Activated CD4-positive, CD25-positive, alpha-beta regulatory T cell treated with anti-CD3 and anti-CD28 coated beads, Interleukin-2, amount 50 U/mL, for 72 hours (primary cell): ENCODE data around the gene CFAP99.
A peak's percentile ranks its signal among the peaks of the same experiment; 100 is the strongest.
"Not testable (repeated sequence)": the region's sequence is repeated elsewhere in the genome, so short reads cannot be mapped to it uniquely, and the experiment has no call there.

ENCODE experiments used
- DNase-seq: peaks from one replicate; pipeline ENCODE4 v3.0.0; 2021

CFAP99 gene

DNA sequence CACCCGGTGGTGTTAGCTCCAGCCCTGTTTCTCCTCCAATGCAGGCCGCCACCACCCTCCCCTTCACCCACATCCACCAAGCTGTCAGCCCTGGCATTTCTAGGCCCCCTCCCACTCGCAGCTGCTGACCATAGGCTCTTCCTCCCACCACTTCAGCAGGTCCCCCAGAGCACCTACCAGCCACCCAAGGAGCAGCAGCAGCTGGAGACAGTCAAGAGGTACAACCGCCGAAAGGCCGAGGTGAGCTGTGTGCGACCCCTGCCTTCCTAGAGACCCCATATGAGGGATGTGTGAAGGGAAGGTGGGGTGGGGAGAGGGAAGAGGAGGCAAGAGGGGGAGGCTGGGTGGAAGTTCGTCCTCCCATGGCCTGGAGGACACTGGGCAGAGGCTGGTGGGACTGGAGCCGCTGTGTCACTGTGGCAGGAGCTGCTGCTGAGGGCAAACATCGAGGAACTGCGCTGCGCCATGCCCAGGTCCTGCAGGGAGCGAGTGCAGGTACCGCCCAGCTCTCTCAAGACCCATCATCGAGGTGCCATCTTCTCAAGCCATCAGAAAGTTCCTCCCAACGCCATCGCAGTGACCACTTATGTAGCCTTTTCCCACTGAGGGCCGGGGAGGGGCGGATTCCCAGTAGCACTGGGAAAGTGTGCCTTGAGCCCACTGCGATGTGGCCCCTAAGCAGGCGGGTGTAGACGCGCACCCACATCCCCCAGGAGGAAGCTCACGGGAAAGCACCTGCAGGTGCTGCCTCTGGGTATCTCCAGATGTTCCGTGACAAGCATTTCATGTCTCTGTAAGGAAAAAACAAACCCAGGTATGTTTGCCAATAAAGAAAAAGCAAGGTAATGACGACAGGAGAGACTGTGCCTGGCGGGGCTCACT, 31.0 kb downstream of the CFAP99 start:
- no peak for DNase-seq

DNA sequence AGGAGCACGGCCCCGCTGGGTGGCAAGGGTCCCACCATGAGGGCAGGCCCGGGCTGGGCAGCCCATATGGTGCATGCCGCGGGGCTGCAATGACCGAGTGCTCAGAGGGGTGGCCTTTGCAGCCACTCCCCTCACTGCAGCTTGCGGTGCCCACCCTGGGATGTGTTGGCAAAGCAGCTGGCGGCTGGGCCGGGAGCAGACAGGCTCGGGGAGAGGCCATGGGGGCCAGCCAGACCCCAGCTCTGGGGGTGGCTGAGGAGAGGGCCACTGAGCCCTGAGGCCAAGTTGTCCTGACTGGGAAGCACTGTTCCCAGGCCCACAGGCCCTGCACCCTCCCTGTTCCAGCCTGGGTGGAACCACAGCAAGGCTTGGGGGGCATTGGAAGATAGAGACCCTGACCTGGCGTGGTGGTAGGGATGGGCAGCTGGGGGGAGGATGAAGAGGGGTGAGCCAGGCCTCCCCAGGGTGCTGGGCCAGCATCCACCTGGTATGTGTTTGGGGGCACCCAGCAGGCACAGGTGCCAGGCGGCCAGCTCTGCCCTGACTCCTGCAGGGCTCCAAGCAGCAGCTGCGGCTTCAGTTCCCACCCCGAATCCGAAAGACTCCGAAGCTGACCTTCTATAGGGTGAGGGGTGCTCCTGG, 31.8 kb downstream of the CFAP99 start:
- no peak for DNase-seq

DNA sequence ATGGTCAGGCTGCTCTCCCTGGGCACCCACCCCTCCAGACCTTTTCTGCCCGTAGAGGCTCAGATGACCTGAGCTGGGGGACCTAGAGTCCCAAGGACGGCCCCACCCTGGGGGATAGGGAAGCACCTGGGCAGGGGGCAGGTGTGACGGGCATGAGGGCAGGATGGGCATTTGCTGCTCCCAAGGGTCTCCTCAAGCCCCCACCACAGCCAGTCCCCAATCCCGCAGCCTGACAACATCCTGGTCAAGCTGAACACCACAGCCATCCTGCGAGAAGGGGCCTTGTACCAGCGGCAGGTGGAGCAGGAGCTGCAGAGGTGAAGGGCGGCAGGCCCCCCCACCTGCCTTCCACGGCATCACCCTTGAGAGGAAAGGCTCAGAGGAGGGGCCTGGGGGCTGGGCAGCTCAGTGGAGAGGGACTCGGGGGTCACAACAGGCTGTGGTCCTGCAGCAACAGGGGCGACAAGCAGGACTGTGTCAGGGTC, 32.3 kb downstream of the CFAP99 start:
- DNase-seq = no peak

DNA sequence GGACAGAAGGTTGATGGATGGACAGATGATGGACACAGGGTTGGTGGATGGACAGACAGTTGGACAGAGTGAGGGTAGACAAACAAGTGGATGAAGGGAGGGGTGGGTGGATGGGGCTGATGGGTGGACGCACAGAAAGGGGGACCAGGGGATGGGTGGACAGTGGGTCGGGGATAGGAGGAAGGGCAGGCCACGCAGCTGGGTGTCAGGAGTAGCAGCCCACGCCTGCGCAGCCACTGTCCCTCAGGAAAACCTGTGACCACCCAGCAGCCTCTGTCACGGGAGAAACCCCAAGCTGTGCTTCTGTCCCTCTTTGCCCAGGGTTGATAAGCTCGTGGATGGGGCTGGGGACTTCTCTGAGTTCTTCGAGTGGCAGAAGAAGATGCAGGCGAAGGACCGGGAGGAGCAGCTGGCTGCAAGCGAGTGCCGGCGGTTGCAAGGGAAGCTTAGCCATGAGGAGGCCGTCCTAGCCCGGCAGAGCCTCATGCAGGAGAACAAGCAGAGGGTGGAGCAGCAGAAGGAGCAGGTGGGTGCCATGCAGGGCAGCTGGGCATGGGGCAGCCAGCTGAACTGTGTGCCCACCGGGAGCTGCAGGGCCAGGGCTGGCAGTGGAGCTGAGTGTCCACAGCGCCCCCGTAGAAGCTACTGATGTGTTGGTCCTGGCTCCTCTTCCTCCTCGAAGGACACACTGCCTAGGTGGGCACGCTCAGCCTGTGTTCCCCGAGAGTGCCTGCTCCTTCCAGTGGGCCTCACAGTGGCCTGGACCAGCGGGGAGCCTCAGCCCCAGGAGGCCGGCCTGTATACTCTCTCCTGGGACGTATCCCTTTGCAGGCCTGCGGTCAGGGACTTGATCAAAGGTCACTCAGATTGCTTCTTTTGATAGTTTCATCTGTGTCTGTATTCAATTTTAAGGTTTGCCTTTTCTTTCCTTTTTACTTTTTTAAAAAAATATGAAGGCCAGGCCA, 33.3 kb downstream of the CFAP99 start:
- DNase-seq = no peak

DNA sequence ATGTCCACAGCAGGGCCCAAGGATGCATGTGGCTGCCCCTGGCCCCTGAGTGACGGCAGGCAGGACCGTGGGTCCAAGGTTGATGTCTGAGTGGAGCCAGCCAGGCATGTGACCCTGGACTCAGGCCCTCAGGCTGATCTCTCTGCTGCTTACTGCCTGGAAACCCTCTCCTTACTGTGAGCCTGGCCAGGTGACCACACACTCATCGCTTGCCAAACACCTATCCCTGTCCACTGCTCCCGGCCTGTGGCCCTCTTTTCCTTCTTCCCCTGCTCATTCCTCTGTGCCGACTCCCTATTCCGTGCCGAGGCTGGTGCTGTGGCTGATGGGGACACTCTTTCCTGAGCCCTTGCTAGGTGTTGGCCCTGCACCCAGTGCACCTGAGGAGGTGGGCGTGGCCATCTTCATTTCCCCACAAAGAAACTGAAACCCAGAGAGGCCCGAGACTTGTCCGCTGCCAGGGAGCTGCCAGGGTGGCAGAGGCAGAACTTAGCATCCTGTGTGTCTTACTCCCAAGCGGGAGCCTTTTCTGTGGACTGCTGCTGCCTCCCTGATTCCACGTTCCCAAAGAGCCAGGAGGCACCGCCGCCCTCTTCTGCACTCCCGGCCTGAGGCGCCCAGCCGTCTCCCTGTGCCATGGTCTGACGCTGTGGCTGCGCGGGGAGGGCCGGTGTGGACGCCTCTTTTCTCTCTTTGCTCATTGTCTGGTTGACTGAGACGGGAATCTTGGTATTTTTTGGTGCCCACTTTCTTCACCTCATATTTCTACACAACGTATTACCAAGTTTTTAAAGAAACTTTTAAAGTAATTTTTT, 38.9 kb downstream of the CFAP99 start:
- DNase-seq = no peak

DNA sequence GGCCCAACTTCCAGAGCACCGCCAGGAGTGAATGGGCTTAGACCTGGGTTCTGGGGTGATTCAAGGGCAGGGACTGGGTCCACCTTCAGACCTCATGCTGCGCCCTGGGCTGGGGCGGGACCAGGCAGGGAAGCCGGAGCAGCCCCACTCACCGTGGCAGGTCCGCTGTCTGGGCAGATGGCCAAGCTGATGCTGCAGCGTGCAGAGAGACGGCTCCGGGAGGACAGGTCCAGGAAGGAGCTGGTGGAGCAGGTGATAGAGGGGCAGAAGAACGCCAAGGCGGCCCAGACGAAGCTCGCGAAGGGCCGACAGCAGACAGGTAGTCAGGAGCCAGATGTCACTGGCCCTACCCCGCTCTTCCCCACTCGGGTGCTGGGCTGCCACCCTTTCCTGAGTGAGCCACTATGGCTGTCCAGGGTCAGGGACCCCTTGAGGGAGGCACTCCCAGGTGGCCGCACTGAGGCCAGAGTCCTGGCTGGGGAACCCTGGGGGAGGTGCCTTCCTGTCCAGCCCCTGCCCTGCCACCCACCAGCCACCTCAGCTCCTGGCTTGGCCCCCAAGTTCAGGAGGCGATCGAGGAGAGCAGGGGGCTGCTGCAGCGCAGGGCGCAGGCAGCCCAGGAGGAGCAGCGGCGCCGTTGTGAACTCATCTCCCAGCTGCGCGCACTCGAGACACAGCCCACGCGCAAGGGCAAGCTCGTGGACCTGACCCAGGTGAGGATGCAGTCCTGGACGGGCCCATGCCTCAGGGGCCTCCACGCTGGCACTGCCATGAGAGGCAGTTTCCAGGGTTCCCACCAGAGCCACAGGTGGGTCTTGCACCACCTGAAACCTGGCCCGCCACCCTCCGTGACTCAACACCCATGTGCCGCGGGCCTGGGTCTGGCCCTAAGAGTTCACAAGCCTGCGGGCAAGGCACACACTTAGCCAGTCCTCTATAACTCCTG, 40.1 kb downstream of the CFAP99 start:
- no peak for DNase-seq

DNA sequence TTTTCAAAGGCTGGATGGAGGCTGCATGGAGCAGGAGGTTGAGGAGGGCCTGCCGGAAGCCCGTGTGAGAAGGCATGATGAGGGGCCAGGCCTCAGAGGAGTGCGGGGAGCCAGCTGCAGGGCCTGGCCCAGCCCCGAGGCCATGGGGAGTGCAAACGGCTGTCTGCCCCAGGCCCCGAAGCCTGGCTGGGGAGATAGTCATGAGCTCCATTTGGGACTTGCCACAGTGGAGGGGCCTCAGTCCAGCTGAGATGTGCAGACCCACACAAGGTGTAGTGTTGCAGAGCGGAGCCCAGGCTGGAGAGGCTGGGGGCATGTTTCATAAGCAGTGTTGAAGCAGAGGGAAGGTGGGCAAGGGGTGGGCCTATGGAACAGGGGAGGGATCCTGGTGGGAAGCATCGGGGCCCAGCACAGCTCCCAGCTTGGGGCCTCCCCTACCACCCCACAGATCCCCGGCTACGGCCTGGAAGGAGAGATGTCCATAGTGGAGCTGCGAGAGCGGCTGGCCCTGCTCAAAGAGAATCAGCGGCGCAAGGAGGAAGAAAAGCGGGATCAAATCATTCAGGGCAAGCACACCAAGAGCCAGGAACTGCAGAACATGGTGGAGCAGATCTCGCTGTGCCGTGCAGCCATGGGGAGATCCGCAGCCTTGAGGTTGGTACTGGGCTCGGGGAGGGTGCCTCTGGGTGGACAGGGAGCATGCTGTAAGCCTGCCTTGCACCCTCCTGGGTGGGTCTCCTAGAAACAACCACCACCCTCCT, 41.0 kb downstream of the CFAP99 start:
- DNase-seq = no peak

DNA sequence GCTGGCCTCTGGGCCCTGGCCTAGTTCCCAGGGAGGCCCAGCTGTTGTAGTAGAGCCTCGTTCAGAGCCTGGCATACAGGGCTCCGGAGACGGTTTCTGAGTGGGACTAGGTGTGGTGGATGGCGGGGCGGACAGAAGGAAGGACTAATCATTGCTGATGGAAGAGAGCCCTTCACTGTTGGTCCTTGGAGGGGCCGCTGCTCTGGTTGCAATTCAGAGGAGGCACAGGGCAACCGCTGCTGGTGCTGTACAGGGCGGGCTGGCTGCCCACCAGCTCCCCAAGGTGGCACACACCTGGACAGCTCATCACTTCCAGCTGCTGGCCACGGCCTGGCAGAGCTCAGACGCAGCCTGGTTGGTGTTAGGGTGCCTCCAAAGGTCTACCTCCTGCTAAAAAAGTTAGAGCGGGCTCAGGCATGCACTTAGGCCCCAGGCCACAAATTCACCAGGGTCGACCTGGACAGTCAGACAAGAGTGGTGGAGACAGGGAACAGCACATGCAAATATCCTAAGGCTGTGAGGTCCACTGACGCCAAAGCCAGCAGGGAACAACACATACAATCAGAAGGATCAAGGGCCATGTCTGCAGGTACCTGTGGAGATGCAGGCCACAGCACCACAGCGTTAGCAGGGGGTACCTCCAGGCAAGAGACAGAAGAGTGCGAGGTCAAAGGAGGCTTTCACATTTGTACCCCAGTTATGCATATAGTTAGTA, 42.6 kb downstream of the CFAP99 start:
- no peak for DNase-seq

DNA sequence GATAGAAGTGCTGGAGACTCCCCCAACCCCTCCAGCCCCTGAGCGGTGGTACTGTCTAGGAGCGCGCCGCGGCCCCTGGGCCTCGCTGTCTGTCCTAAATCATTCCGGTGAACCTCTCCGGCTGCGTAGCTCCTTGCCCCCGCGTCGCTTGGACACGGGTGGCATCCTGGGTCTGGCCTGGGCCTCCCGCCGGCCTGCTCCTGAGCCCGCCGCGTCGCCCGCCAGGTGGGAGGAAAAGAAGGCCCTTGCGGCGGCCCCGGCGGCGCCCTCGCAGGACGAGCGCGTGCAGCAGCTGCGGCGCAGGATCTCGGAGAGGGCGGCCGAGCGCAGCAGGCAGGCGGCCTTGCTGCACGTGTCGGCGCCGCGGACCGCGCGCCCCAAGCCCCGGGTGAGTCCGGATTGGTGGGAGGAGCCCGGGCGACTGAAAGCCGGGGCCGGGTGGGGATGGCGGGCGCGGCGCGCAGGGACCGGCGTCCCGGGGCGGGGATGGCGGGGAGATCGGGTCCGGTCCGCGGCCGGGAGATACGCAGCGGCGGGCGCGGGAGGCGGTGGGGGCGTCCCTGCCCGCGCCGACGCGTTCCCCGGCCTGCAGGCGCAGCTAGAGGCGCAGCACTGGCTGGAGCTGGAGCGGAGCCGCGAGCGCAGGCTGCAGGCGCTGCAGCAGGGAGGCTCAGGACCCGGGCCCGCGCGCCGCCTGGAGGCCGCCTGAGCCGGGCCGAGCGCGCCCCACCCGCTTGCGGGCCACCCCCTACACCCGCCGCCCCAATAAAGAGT, 43.6 kb downstream of the CFAP99 start:
- peak; percentile 64 for DNase-seq

DNA sequence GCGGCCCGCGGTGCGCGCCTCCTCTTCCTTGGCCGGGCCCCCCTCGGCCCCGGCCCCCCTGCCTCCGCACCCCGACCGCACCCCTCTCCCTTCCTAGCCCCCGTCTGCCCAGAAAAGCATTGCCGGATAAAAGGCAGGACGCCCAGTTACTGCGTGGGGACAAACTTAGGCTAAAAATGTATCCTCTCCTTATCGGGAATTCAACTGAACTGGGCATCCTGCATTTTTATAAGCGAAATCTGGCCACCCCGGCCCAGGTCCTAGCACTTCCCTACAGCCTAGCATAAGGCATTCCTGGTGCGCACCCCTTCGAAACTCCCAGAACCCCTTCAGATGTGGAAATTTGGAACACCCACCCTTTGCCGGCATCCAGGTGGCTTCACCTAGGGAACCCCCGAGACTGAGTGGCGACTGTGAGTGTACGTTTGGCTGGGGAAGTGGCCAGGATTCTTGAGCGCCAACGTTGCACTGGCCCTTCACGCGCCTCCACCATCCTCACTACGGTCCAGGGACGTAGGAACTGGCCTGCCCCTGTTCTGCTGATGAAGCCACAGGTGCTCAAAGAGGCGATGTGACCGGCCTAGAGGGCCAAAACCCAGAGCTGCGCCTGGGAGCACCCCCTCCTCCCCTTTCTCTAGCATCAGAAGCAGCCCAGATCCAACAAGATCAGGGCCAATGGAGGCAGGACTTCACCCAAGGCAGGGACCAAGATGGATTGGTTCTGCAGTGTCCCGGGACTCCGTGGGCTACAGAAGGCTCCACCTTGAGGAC, 44.4 kb downstream of the CFAP99 start:
- DNase-seq = no peak

DNA sequence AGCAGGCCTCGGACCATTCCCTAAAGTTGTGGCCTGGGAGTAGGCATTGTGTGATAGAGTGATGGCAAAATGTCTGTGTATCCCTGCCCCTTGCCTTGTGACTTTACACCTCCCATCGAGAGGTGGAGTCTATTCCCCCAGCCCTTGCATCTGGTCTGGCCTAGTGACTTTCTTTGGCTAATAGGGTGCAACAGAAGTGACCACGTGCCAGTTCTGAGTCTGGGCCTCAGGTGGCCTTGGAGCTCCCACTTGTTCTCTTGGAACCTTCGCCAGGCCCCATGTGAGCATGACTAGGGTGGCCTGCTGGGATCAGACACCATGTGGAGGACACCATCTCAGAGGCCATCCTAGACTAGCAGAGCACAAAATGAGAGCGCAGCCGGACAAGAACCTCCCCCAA, 46.3 kb downstream of the CFAP99 start:
- no peak for DNase-seq

DNA sequence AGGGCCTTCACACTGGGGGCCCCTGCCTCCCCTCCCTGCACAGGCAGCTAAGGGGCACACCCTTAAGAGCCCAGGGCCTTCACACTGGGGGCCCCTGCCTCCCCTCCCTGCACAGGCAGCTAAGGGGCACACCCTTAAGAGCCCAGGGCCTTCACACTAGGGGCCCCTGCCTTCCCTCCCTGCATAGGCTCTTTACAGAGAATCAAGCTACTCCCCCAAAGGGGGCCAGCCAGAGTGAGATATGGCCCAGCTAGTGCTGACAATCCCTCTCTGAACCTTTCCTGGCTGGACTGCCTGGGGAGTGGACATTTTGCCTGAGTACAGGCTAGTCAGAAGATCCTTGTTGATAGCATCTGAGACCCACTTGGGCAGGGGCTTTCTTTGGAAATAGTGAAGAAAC, 46.8 kb downstream of the CFAP99 start:
- DNase-seq = not testable (repeated sequence)

DNA sequence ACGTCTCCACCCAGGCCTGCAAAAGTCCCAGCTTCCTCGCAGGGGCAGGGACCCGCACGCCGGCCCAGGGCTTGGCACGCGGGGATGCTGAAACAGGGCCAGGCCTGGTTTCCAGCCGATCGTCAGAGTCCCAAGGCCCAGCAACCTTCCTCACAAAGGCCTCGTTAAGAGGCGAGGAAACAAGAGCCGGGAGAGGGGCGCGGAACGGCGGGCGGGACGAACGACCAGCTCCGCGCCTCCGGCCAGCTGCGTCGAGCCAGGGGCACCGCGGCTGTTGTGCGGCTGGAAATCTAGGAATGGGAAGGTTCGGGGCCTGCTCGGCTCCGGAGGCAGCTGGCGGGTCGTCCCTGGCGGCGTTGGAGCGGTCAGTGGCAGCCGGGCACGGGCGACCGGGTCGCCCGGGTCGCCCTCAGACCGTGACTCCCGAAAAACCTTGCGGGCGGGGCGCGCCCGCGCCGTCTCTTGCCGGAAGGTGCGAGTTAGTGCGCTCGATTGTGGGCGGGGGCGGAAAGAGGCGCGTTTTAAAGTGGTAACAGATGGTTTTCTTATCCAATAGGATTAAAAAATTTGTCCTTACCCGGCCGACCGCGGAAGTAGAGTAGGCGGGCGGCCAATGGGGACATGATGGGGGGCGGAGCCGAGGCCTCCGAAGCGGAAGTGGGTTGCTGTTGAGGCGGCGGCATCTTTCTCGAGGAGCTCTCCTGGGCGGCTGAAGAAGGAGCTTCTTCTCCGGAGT, 49.9 kb downstream of the CFAP99 start, which contains the start of gene RNF4:
Gene RNF4, plus strand, starts transcription at position 651 of the 736 bp plus-strand sequence. CDS start 21,388 bp downstream, outside the sequence.
- DNase-seq = peak; percentile 93

DNA sequence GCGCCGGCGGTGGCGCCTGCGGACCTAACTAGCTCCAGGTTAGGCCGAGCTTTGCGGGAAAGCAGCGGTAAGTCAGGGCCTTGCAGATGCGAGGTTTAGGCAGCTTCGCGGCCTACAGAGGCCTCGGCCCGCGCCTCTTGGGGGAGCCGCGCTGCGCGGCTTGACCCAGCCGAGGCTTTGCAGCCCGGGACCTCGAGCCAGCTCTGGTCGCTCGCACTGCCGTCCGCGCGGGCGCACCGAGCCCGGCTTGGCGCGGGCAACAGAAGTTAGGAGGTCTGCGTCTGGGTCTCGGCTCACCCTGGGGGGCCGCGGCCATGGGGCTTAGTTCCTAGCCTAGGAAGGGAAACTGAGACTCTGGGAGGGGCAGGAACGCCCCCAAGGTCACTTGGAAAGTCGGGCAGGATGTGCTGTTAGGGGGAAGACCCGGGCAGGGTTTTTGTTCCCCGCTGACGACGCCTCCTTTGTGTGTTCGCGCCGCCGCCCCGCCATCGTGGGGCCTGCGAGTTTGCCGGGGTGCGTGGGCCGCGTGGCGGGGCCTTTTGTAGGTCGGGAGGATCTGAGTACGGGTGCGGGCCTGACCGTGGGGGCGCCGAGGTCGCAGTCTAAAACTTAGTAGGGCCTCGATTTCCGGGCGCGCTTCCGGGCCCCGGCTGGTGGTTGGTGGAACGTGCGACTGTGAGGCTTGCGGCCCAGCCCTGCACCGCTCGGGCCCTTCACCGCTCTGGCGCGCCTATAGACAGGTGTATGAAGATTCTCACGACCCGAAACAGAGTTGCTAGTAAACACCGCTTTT, 50.6 kb downstream of the CFAP99 start:
- peak; percentile 79 for DNase-seq

DNA sequence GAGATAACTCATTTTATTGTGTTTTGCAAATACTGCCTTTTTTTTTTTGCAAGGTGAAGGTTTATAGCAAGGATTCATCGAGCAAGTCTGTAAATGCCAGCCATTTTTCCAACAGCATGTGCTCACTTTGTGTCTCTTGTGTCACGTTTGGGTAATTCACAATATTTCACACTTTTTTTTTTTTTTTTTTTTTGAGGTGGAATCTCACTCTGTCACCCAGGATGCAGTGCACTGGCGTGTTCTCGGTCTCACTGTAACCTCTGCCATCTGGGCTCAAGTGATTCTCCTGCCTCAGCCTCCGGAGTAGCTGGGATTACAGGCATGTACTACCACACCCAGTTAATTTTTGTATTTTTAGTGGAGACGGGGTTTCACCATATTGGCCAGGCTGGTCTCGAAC, 52.0 kb downstream of the CFAP99 start:
- DNase-seq = no peak

DNA sequence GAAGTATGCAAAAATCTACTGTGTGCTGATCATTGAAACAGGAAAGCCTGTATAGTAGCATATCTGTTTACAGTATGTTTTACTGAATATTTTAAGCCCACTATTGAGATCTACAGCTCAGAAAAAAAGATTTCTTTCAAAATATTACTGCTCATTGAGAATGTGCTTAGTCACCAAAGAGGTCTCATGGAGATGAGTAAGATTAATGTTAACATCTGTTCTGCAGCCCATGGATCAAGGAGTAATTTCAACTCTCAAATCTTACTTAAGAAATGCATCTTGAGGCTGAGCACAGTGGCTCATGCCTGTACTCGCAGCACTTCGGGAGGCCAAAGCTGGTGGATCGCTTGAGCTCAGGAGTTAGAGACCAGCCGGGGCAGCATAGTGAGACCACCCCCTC, 53.4 kb downstream of the CFAP99 start:
- DNase-seq = no peak
